HG03521 (cell line): ENCODE results near the gene AZIN2.
"Not testable (repeated sequence)": the region's sequence is repeated elsewhere in the genome, so short reads cannot be mapped to it uniquely, and the experiment has no call there.

Source experiments
- ATAC-seq: cut with Tn5 transposase; IDR thresholded peaks from one replicate; pipeline ENCODE4 v1.9.1; 2021; ENCODE audit warnings: mild to moderate bottlenecking, moderate library complexity; ENCODE audit not compliant: unreplicated experiment

AZIN2 gene

DNA sequence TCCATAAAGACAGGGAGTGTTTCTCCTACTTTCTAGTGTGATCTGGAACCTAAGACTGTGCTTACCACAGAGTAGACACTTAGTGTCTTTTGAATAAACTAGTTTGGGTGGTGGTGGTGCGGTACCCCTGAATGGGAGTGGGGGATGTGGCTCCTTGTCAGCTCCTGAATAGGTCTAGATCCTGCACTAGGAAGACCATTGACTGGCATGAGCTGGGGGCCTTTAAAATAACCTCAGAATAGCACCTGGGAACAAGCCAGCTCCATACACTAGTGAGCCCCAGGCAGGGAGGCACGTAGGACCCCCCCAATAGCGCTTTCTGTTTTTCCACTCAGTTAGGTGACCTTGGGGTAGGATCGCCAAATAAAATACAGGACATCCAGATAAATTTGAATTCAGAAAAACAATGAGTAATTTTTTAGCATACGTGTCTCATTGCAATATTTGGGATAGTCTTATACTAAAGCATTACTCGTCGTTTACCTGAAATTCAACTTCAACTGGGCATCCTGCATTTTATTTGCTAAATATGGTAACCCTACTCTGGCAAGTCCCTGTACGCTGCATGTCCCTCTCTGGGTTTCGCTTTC, 45.6 kb downstream of the AZIN2 start:
- ATAC-seq = no peak

DNA sequence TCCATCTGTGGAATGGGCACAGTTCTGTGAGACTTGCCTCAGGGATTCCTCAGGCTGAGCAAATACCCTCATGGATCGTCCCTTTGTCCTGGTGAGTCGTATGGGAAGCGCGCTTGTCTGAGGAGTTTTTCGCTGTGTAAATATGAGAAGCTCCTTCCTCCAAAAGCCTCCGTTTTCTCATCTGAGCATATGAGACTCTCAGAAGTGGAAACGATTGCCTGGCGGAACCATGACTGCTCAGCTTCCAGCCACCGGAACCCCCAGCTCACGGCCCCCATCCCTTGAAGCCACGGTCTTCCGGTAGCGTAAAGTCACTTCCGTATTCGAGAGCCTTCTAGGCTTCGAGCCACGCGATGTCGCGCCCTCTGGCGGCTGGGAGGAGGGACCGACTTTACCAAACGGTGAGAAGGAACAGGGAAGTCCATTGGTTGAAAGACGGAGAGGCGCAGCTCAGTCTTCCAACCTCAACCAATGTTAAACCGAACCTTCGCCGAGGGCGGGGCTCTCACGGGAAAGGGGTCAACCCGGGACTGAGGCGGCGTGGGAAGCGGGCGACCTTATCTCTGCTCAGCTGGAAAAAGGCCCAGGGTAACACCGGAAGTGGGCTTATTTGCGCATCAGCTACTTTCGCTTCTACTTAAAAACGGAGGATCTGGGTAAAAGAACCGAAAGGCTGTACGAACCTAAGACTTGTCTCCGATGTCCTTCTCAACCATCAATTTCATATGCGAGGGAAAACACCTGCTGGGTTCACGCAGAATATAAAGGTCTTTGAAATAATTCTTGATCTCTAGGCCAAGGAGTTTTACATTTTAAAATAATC, 46.3 kb downstream of the AZIN2 start:
- peak; percentile 90 for ATAC-seq

DNA sequence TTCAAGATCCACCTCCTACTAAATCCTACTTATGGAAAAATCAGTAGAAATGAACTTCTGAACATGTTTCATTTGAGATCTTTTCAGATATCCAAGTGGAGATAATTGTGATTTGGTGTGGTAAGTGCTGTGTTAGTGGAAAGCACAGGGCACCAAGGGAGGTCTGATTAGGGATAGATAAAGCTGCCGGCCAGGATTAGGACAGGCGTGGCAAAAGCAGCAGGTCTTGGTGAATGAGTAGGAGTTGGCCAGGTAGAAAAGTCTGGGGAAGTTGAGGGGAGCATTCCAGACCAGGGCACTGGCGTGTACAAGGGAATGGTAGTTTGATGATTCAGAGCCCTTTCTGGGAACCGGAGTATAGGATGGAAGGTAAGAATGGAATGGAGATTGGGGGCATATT, 47.8 kb downstream of the AZIN2 start:
- ATAC-seq = no peak

DNA sequence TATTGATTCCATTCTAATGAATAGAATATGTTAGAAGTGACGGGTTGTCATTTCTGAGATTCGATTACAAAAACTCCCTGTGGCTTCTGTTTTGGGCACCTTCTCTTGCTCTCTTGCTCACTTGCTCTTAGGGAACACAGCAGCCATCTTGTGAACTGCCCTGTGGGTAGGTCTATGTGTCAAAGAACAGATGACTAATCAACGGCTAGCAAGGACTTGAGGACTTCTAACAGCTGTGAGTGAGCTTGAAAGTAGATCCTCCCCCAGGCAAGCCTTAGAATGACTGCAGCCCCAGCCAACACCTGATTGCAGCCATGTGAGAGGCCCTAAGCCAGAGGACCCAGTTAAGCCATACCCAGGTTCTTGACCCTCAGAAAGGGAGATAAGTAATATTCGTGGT, 49.3 kb downstream of the AZIN2 start:
- no peak for ATAC-seq

DNA sequence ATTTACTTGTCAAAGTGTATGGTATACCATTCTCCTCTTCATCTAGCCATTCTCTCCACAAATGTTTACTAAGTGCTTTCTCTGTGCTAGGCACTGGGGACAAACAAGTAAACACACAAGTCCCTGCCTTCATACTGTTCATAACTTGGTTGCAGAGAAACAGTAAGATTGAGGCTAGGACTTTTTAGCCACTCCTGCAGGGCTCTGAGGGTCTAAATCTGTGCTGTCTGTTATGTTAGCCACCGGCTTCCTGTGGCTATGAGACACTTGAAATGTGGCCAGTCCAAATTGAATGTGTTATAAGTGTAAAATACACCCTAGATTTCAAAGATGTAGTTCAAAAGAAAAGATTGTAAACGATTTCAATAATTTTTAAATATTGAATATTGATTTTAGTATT, 50.2 kb downstream of the AZIN2 start:
- ATAC-seq = no peak

DNA sequence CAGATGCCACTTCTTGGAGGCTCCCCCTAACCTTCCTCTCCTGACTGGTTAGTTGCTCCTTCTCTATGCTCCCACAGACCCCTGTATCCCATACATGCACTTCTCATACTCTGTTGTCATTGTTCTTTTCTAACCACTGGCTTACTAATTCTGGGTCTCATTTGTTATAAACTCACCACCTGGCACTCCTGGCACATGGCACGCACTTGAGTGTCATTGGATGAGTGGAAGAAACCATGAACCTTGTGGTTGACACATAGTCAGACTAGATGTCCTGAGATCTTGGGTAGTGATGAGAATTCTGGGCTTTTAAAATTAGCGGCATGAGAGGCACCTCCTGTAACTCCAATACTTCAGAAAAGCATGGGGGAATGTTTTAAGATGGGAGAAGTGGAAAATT, 51.6 kb downstream of the AZIN2 start:
- no peak for ATAC-seq

DNA sequence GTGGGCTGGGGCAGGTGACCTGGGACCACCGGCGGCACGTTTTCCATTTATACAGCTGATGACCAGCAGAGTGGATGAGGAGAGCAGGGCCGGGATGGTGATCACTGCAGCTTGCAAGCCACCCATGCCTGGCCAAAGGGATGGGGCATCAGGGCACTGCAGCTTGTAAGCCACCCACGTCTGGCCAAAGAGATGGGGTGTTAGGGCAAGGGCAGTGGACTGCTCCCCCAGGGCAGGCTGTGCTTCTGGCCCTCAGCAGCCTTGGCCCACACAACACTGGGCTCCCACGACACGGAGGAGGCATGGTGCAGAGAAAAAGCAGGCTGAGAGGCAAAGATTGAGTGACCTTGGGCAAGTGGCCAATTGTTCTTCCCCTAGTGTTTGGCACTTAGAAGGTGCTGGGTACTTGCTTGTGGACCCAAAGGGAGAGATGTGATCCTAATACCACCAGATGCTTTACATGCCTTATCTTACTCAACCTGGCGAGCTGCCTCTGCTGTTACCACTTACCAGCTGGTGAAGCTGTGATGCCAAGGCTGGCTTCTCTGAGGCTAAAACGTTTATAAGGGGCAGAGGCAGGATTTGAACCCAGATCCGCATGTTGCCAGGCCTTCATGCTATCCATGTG, 52.6 kb downstream of the AZIN2 start:
- no peak for ATAC-seq

DNA sequence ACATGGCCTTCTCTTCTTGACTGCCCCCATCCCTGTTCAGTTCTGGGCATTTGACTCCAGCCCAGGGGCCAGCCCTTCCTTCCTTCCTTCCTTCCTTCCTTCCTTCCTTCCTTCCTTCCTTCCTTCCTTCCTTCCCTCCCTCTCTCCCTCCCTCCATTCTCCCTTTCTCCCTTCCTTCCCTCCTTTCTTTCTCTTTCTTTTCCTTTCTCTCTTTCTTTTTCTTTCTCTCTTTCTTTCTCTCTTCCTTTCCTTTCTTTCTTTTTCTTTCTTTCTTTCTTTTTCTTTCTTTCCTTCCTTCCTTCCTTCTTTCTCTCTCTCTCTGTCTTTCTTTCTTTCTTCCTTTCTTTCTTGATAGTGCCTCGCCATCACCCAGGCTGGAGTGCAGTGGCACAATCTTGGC, 55.1 kb downstream of the AZIN2 start:
- not testable (repeated sequence) for ATAC-seq

DNA sequence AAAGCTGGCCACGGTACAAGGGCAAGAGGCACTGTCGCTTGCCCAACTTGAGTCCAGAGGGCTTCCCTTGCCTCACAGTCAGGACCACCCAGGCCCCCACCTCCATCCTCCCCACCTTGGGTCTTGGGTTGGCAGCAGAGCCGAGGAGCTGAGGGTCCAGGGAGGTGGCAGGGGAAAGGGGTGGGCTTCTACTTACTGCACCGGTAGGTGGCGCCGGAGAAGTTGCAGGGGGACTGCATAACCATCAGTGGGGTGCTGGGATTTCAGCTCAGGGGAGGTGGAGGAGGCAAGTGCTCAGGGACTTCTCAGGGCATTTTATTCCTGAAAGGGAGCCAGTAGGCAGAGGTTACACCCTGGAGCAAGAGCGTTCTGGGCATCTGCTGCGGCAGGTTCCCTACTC, 56.8 kb downstream of the AZIN2 start:
- no peak for ATAC-seq

DNA sequence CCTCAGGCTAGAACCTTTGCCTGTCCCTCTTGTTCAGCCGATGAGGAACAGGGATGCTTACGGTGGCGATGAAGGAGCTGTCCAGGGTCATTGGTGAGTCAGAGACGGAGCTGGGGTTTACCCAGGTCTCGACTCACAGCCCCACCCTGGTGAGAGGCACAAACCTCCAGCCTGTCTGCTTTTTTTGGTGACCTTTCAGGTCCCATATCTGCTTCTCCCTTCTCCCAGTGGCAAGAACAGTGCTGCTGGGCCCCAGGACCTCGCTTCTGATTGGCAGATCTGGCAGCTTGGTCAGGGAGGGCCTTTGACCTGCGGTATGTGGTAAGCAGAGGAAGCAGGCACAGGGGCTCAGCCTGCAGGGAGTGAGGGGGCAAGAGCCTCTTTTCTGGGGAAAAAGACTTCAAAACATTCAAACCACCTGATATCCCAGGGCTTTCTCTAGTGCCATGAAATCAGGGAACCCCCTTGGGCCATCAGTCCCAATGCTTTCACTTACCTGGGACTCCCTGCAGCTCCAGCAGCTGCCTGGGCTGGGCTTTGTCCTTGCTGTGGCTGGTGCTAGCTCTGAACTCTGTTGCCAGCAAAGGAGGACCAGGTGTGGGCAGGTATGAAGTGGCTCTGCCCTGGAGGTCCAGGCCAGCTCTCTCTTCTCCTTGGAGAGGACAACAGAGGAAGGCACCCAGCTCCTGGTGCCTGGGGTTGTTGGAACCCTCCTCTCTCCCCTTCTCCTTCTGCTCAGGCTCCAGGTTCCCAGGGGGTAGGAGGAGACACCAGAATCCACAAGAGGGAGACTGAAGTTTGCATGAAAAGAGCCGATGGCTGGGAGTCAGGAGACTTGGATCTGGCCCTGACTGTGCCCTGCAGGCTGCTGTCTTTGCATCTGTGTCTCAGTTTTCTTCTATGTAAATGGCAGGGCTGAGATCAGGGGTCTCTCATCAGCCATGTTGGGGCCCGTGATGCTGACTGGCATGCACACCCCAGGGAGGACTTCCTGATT, 59.5 kb downstream of the AZIN2 start:
- no peak for ATAC-seq

DNA sequence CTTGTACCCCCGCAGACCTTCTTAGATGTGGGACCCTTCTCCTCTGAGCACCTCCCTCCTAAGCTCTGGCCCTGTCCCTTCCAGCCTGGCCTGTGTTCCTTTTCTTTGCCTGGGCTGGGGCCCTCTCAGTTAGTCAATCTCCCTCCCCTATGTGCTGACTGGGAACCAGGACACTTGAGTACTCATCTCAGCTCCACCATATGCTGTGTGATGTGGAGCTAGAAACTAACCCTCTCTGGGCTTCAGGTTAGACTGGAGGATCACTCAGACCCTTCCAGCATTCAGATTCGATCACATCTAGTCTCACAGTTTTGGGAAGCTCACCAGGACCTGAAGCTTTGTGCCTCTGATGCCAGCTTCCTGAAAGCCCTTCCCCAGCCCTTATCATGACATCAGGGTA, 60.3 kb downstream of the AZIN2 start:
- no peak for ATAC-seq

DNA sequence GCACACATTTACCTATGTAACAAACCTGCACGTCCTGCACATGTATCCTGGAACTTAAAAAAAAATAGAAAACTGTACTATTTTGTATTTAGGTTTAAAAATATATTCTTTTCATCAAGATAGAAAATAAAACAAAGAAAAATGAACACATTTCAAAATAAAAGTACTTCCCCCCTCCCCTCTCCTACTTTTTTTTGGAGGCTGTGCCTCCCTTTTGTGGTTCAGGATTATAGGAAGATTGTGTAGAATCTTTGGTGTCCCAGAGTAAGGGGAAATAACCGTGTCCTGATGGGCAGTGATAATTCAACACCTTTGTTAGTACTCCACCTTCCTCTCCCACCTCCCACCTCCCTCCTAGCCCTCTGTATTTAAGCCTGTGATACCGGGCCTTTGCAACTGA, 60.8 kb downstream of the AZIN2 start:
- ATAC-seq = no peak

DNA sequence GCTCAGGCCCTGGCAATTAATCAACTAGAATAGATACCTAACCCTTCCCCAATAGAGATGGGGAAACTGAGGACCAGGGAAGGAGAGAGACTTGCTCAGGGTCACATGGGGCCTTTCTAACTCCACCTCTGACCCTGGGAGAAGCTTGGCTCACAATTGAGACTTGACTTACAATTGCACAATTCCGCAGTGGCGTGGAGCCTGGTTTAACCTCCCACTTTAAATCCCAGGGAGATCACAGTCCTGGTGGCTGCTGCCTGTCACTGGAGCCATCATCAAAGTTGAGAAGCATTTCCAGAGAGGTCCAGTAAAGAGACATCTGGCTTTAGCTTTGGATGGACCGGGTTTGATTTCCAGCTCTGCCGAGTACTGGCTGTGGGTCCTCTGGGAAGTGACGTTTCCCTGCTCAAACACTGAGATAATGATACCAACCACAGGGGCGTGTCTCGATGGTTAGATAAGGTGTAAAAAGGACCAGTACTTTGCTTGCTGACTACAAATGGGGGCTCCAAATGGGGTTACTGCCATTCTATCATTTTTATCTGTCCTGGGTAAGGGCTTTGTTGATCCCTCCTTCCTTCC, 61.6 kb downstream of the AZIN2 start:
- no peak for ATAC-seq

DNA sequence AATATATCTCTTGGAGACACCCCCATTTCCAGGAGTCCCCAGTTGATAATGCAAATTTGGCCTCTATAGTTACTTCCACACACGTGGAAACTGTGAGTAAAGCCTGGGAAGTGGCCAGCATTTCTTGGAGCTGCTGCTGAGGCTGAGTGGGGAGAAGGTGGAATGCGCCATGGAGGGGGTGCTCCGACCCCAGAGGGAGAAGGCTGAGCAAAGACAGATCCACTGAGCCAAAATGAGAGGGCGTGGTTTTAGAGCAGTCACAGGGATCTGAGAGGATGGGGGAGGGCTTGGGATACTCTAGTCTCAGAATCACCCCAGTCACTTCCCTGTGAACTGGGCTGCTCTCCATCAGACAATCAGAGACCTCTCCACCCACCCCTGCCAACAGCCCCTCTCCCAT, 62.2 kb downstream of the AZIN2 start:
- no peak for ATAC-seq

DNA sequence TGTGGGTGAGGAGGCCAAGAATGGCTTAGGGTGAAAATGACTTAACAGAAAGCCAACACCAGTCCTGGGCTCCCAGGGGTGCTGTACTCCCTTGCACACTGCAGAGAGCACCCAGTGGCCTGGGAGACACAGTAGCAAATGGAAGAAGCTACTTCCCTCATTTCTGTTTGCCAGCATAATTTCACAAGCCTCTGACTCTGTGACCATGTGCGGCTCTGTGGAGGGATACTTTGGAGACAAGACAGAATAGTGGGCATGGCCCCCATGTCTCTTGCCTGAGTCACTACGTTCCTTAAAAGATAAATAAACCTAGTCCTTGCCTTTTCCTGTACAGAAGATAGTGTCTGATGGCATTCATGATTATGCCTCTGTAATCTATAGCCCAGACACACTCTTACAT, 62.7 kb downstream of the AZIN2 start:
- no peak for ATAC-seq

DNA sequence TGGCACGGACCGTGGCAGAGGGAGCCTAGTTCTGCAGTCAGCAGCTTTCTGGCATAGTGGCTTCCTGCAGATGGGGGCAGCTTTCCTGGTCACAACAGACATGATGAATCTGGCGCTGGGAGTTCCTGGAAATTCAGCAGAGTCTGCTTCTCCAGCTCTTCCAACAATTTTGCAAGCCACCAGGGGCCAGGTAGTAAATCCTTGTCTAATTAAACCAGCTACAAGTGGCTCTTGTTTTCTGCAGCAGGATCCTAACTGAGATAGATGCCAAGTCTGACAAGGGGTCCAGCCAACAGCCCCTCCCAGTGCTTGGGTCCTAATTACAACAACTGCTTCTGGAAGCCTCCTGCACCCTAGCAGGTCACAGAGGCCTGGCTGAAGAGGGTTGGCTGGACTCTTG, 65.0 kb downstream of the AZIN2 start:
- ATAC-seq = no peak

DNA sequence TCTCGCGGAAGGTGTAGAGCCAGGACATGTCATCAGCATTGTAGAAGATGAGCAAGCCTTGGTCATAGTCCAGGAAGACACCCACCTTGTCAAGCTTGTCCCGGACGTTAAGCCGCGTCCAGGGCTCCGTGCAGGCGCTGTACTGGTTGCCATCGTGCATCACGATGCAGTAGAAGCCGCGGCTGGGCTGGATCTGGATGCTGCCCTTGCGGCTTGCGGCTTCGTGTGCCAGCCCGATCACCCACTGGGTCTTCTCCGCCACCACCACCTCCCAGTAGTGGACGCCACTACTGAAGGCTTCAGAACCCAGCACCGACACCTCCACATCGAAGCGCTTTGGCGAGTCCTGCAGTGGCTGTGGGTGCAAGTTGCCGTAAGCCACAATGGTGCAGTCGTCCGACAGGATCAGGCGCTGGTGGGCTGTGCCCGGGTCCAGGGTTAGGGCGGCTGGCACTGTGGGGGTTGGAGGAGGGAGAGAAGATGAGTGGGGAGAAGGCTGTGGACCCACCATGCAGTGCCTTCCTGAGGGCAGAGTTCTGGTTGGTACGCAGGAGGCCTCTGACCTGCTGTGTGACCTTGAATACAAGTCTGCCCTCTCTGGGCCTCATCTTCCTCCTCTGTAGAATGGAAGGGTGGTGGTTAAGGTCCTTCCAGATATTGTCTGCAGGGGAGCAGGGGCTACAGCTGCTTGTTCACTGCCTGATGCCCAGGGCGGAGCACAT, 66.5 kb downstream of the AZIN2 start:
- no peak for ATAC-seq

DNA sequence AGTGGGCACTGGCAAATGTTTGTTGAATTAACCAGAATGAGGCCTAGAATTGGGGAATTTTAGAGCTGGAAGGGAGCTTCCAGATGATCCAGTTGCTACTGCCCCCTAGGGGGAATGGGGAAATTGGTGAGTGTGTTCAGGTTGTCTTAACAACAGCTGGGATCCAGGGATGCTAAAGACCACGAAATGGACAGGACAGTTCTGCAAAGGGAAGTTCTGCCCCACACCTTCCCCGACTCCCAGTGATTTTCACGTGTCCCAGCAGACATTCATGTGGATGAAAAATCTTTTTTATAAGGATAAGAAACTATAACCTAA, 67.0 kb downstream of the AZIN2 start:
- no peak for ATAC-seq

DNA sequence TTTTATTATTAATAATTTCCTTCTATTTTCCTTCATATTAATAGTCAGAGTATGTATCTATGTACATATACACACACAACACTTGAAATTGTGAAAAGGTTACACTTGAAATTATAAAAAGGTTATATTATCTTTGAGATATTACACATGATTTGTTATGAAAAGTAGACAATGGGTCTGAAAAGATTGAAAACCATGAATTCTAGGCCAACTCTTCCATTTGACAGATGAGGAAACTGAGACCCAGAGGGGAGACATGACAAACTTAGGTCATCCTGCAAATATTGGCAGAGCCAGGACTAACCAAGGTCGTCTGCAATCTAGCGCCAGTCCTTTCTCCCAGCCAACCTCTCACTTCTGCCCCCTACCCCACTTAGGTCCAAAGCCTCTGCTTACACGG, 67.7 kb downstream of the AZIN2 start:
- ATAC-seq = no peak

DNA sequence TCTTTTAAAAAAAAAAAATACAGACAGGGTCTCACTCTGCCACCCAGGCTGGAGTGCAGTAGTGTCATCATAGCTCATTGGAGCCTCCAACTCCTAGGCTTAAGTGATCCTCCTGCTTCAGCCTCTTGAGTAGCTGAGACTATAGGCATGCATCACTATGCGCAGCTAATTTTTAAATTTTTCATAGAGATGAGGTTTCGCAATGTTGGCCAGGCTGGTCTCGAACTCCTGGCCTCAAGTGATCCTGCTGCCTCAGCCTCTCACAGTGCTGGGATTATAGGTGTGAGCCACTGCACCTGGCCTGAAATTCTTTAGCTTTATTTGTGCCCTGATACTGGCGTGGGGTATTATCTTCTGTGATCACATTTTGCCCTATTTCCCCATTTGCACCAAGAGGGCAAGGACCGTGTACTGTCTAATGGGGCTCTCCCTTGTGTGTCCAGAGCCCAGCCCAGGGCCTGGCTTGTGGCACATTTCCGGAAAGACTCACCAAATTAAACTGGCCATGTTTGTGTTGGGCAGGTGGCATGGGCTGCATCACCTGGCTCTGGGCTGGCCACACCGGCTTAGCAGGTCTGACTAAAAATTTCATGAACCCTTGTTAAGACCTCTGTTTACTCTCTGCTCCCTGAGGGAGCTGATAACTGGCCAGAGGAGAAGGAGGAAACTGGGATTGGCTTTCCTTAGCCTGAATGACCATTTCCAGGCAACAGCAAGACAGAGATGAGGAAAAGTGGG, 68.7 kb downstream of the AZIN2 start:
- ATAC-seq = no peak
